ENCODE measurements around the gene LRRC4C.

LRRC4C gene

DNA sequence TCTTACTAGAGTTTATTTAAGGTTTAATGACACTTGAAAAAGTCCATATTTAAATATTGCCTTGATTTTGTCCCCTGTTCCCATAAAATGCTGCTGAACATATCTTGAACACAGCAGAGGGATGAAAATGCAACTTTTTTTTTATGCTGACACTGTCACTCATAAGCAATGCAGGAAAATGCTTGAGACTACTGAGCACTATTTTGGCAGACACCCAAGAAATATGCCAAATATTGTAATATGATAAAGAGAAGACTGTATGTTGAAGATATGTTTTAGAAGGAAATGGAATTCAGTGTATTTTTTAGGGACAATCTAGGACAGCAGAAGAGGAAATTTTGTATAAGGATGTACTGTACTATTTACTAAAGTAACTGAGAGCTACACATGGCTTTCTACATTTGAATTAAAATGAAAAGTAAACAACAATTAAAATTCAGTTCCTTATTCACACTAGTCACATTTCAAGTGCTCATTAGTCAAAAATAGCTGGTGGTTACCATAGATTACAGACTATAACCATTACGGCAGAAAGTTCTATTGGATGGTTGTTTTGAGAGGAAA, 58.6 kb downstream of the LRRC4C start:
- ATAC-seq (ENCODE audit: insufficient read depth, low read depth) (no peak), DNase-seq (no peak)
- no peak overlapping the region for H3K27ac ChIP-seq (ENCODE audit: low read length)
- H3K36me3 ChIP-seq (ENCODE audit: insufficient read depth, low read length): no peaks in the 10 kb centered on the region
- no peak overlapping the region for H3K4me2 ChIP-seq (ENCODE audit: insufficient read depth, low read length)
- H3K9me3 ChIP-seq (ENCODE audit: insufficient read depth, low read length, severe bottlenecking): no peaks in the 10 kb centered on the region
- no peaks in the 10 kb centered on the region for H4K20me1 ChIP-seq (ENCODE audit: insufficient read depth, low read length)
- no peak for TF ChIP-seq EZH2 (IDR thresholded peaks at IDR 0.05; ENCODE audit: borderline replicate concordance, low read depth, low read length, severe bottlenecking)
- TF ChIP-seq, protein P1, sequence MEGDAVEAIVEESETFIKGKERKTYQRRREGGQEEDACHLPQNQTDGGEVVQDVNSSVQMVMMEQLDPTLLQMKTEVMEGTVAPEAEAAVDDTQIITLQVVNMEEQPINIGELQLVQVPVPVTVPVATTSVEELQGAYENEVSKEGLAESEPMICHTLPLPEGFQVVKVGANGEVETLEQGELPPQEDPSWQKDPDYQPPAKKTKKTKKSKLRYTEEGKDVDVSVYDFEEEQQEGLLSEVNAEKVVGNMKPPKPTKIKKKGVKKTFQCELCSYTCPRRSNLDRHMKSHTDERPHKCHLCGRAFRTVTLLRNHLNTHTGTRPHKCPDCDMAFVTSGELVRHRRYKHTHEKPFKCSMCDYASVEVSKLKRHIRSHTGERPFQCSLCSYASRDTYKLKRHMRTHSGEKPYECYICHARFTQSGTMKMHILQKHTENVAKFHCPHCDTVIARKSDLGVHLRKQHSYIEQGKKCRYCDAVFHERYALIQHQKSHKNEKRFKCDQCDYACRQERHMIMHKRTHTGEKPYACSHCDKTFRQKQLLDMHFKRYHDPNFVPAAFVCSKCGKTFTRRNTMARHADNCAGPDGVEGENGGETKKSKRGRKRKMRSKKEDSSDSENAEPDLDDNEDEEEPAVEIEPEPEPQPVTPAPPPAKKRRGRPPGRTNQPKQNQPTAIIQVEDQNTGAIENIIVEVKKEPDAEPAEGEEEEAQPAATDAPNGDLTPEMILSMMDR (IDR thresholded peaks at IDR 0.05; ENCODE audit: borderline replicate concordance, extremely low read depth, low read length, poor library complexity, severe bottlenecking): no peak
- no peaks in the 10 kb centered on the region for H3K79me2 ChIP-seq (ENCODE audit: insufficient read depth, low read length)
- H2AFZ ChIP-seq (ENCODE audit: low read depth, low read length): no peak overlapping the region
- H3K9ac ChIP-seq (ENCODE audit: low read depth, low read length): no peak overlapping the region
- no peaks in the 10 kb centered on the region for H3K27me3 ChIP-seq (ENCODE audit: insufficient read depth, low read length, poor library complexity)
- H3K4me1 ChIP-seq (ENCODE audit: insufficient read depth, low read length): no peaks in the 10 kb centered on the region
- H3K4me3 ChIP-seq (ENCODE audit: low read depth in 1 of 2, low read length in 2 of 2): no peak overlapping the region

DNA sequence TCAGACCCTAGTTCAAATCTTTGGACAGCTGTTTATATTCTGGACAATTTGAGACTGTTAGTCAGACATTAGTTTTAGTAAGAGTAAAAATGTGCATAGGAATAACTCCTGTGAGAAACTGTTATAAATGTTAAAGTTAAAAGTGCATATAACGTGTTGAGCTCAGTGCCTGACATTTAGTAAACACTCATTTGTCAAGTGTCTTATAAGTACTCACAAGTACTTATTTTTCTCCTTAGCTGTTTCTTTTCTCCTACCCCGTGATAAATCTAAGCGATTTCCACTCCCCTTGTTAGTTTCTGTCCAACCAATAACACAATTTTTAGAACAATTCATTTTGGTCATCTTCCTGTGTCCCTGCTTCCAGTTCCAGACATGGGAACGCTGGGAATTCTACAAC, 59.3 kb downstream of the LRRC4C start:
- ATAC-seq (ENCODE audit: insufficient read depth, low read depth) (no peak), DNase-seq (no peak)
- Histone ChIP-seq H3K36me3 (ENCODE audit: insufficient read depth, low read length) (no peaks in the 10 kb centered on the region), H3K27ac (ENCODE audit: low read length) (no peak overlapping the region), H3K9me3 (ENCODE audit: insufficient read depth, low read length, severe bottlenecking) (no peaks in the 10 kb centered on the region), H3K27me3 (ENCODE audit: insufficient read depth, low read length, poor library complexity) (no peaks in the 10 kb centered on the region), H2AFZ (ENCODE audit: low read depth, low read length) (no peak overlapping the region), H3K4me2 (ENCODE audit: insufficient read depth, low read length) (no peak overlapping the region), H3K4me3 (ENCODE audit: low read depth in 1 of 2, low read length in 2 of 2) (no peak overlapping the region), H3K9ac (ENCODE audit: low read depth, low read length) (no peak overlapping the region), H4K20me1 (ENCODE audit: insufficient read depth, low read length) (no peaks in the 10 kb centered on the region), H3K4me1 (ENCODE audit: insufficient read depth, low read length) (no peaks in the 10 kb centered on the region), H3K79me2 (ENCODE audit: insufficient read depth, low read length) (no peaks in the 10 kb centered on the region)
- TF ChIP-seq, protein P1 (IDR thresholded peaks at IDR 0.05; ENCODE audit: borderline replicate concordance, extremely low read depth, low read length, poor library complexity, severe bottlenecking): no peak
- no peak for TF ChIP-seq EZH2 (IDR thresholded peaks at IDR 0.05; ENCODE audit: borderline replicate concordance, low read depth, low read length, severe bottlenecking)

DNA sequence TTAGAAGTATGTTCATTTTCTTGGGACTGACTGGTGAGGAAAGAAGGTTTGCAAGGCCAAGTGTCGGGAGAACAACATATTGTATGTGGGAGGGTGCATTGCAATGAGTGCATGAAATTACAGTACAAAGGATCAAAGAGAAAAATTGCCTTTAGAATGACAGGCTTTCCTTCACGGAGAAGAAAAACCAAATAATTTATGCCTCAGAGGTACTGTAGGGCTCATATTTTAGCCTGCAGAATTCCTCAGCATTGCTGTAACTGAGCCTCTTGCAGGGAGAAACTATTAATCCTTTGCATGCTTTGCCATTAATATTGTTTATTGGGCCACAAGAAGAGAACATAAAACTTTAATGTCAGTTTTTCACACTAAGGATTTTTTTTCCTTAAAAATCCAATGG, 60.1 kb downstream of the LRRC4C start:
- DNase-seq (no peak), ATAC-seq (ENCODE audit: insufficient read depth, low read depth) (no peak)
- Histone ChIP-seq H3K36me3 (ENCODE audit: insufficient read depth, low read length) (no peaks in the 10 kb centered on the region), H2AFZ (ENCODE audit: low read depth, low read length) (no peak overlapping the region), H4K20me1 (ENCODE audit: insufficient read depth, low read length) (no peaks in the 10 kb centered on the region), H3K79me2 (ENCODE audit: insufficient read depth, low read length) (no peaks in the 10 kb centered on the region), H3K9me3 (ENCODE audit: insufficient read depth, low read length, severe bottlenecking) (no peaks in the 10 kb centered on the region), H3K9ac (ENCODE audit: low read depth, low read length) (no peak overlapping the region), H3K27ac (ENCODE audit: low read length) (no peak overlapping the region), H3K4me1 (ENCODE audit: insufficient read depth, low read length) (no peaks in the 10 kb centered on the region), H3K27me3 (ENCODE audit: insufficient read depth, low read length, poor library complexity) (no peaks in the 10 kb centered on the region), H3K4me2 (ENCODE audit: insufficient read depth, low read length) (no peak overlapping the region), H3K4me3 (ENCODE audit: low read depth in 1 of 2, low read length in 2 of 2) (no peak overlapping the region)
- TF ChIP-seq, protein P1 (IDR thresholded peaks at IDR 0.05; ENCODE audit: borderline replicate concordance, extremely low read depth, low read length, poor library complexity, severe bottlenecking): no peak
- TF ChIP-seq EZH2 (IDR thresholded peaks at IDR 0.05; ENCODE audit: borderline replicate concordance, low read depth, low read length, severe bottlenecking): no peak

DNA sequence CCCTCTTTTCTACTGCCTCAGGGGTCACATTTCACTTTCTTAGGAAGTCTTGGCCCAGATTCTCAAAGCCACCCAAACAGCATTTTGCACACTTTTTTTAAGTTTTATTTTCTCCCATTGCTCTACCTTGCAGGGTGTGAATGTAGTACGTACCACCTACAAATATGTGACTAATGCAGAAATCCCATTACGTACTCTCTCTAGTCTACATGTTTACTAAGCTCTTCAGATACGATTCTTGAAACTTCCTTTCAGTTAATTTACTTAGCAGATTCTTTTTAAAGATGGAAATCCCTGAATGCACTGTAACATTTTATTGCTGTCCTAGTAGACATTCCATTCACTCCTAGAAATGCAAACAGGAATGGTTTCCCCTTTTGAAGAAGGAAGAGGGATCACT, 61.3 kb downstream of the LRRC4C start:
- H3K9me3 ChIP-seq (ENCODE audit: insufficient read depth, low read length, severe bottlenecking): no peaks in the 10 kb centered on the region
- DNase-seq: no peak
- H3K36me3 ChIP-seq (ENCODE audit: insufficient read depth, low read length): no peaks in the 10 kb centered on the region
- no peak overlapping the region for H2AFZ ChIP-seq (ENCODE audit: low read depth, low read length)
- H4K20me1 ChIP-seq (ENCODE audit: insufficient read depth, low read length): no peaks in the 10 kb centered on the region
- ATAC-seq (ENCODE audit: insufficient read depth, low read depth): no peak
- H3K27me3 ChIP-seq (ENCODE audit: insufficient read depth, low read length, poor library complexity): no peaks in the 10 kb centered on the region
- H3K79me2 ChIP-seq (ENCODE audit: insufficient read depth, low read length): no peaks in the 10 kb centered on the region
- no peak overlapping the region for H3K9ac ChIP-seq (ENCODE audit: low read depth, low read length)
- no peaks in the 10 kb centered on the region for H3K4me1 ChIP-seq (ENCODE audit: insufficient read depth, low read length)
- no peak for TF ChIP-seq EZH2 (IDR thresholded peaks at IDR 0.05; ENCODE audit: borderline replicate concordance, low read depth, low read length, severe bottlenecking)
- TF ChIP-seq, protein P1 (IDR thresholded peaks at IDR 0.05; ENCODE audit: borderline replicate concordance, extremely low read depth, low read length, poor library complexity, severe bottlenecking): no peak
- H3K4me2 ChIP-seq (ENCODE audit: insufficient read depth, low read length): no peak overlapping the region
- no peak overlapping the region for H3K27ac ChIP-seq (ENCODE audit: low read length)
- H3K4me3 ChIP-seq (ENCODE audit: low read depth in 1 of 2, low read length in 2 of 2): no peak overlapping the region
